Stimulated activated CD4-positive, alpha-beta T cell treated with anti-CD3 and anti-CD28 coated beads, TNF-alpha, amount 100 ng/mL, for 24 hours (primary cell): ENCODE results near the gene CNKSR2.

Experiments used
- DNase-seq, 3 experiments: peaks; one replicate each; pipeline ENCODE4 v3.0.0-alpha.2; 2020; ENCODE audit warnings: low read depth in 3 of 3

The CNKSR2 gene

GRCh38 chrX:21610168-21610567, 235.9 kb downstream of the CNKSR2 start:
- DNase-seq = no peak

DNA sequence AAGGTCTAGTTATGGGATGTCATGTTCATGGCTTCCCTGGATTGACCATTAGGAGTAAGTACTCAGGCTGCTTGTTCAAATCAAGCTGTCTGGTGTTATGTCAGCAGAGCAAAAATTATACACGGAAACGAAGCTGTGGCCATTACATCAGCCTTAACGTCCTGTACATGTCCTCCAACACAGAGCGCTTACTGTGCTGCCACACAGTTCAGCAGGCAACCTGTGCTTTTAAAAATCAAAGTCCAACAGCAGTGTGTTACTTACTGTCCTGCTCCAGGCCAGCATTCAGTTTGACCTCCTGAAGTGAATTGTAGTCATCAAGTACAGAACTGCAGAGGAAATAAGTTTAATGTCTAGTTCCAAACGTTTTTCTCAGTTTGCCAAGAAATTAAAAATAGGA, 237.9 kb downstream of the CNKSR2 start:
- DNase-seq = no peak

DNA sequence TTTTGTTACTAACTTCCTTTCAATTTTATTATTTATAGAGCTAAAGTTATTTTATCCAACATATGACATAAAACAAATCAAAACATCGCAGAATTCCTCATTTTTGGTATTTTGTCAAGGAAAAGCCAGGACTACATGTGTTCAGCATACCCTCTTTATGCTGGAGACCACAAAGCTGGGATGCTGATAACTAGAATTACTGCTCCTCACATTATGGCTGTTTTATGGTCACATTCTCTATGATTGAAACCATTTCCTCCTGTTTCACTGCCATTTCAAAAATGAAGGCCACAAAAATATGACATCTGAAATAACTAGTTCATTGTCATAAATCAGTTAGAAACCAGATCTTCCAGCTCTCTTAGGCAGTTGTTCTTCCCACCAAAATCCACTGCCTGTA, 242.2 kb downstream of the CNKSR2 start:
- no peak for DNase-seq

- no peak for DNase-seq
These were observed 246.0 kb downstream of the CNKSR2 start for GRCh38 chrX:21620234-21620633.

GRCh38 chrX:21623778-21624501, 249.7 kb downstream of the CNKSR2 start:
- DNase-seq = no peak

GRCh38 chrX:21632027-21632426, 257.8 kb downstream of the CNKSR2 start:
- no peak for DNase-seq

GRCh38 chrX:21638311-21638710, 264.1 kb downstream of the CNKSR2 start:
- no peak for DNase-seq

GRCh38 chrX:21639775-21640174, 265.6 kb downstream of the CNKSR2 start:
- no peak for DNase-seq

DNA sequence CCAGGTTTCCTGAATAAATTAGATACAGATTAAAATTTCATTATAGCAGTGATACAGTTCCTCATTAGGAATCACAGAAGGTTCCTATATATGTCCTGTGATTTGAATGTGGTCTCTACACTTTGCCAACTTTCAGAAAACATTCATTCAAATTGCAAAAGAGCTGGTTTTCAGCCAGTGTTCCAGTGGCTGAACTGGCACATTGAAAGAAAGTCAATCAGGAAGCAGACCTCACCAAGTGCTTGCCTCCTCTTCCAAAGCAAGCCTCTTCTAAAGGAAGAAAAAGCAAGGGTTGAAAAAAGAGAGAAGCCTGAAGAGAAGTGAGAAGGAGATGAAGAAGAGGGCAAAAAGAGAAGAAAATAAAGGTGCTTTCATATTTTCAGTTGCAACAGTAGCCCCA, 271.2 kb downstream of the CNKSR2 start:
- DNase-seq = no peak

DNA sequence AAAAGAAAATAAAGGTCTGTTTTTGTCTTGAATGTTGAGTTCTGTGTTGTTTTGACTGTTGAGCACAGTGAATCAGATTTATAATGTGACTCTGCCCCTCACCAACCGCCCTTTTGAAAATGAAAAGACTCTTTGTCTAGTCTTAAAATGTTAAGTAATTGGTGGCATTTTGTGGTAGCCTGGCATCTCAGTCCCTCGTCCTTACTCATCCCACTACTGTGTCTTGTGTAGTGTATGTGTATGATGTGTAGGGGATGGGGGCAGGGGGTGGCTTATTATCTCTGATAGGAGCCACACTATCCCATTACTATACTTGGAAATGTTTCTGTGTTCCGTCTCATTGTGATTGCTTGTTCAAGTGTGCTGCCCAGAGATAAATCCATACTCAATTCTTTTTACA, 271.7 kb downstream of the CNKSR2 start:
- no peak for DNase-seq

GRCh38 chrX:21655901-21656586, 281.8 kb downstream of the CNKSR2 start:
- no peak for DNase-seq

- no peak for DNase-seq
These were observed 282.5 kb downstream of the CNKSR2 start for GRCh38 chrX:21656587-21657317.

DNA sequence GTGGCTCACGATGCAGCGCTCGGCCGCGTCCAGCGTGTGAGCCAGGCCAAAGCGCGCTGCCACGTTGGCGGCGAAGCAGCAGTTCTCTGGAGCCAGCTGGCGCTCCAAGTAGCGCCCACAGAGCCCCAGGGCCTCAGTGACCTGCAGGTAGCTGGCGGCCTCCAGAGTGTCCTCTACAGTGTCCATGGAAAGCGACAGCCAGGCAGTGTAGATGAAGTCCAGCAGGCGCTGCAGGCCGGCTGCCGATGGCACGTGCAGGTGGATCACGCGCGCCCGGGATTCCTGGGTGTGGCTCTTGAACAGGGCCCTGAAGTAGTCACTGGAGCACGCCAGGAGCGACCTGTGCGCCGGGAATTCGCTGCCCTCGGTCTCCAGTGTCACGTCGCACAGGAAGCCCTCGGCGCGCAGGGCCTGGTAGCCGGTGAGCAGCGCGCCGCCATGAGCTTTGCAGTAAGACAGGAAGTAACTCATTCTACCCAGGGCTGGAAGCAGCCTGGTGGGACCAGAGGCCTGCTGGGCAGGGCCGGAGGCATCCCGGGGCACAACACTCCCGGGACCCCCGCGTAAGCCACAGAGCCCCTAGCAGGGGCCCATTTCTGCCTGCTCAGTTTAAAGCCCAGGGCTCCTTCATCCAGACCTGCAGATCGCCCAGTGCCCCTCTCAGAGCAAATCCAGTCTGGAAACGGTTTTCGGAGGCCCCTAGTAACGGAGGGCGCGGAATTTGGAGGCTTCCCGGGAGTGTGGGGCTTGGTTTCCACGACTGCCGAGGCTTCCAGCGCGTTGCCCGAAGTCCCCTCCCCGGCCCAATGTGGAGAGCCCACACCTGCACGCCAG, 283.3 kb downstream of the CNKSR2 start:
- no peak for DNase-seq

DNA sequence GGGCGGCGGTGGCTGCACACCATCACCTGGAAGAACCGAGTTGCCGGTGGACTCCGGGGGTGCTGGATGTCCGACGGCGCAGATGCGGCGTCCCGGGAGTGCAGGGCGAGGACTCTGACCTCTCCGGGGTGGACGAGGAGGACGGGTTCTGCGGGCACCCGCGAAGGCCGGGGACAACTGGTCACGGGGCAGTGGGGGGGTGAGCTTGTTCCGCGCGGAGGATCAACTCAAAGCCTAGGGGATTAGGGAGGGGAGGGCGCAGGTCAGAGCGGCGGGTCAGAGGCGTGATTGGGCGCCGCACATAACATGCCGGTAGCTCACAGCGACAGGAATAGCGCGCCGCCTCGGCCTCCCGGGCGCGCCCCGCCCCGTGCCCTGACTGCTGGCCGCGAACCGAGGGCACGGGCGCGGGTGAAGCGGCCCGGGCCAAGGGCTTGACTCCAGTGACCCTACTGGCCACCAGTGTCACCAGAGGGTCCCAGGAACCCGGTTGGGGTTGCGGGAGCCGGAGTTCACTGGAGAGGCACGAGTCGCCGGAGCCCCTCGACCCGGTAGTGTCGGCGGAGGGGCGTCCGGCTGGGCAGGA, 284.0 kb downstream of the CNKSR2 start, which contains the start of gene KLHL34:
KLHL34 (minus strand) TSS at position 179 of the 586 bp plus-strand sequence. CDS start 542 bp downstream, outside the sequence.
- DNase-seq = no peak

DNA sequence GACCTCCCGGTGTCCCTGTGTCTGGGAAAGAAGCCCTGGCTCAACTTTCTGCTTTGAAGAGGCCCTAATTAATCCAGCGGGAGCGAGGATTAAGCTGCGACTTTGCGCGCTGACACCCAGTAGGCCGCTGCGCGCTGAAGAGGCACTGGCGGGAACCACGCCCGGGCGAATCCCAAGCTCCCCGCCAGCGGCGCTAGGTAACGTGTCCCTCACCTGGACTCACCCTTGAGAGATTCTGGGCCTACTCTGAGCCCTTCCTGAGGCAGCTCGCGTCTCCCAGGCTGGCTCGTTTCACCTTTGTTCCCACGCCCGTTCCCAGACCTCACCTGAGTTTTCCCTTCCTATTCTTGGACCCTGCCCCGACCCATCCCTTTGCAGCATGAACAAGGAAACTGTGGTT, 284.5 kb downstream of the CNKSR2 start:
- no peak for DNase-seq

DNA sequence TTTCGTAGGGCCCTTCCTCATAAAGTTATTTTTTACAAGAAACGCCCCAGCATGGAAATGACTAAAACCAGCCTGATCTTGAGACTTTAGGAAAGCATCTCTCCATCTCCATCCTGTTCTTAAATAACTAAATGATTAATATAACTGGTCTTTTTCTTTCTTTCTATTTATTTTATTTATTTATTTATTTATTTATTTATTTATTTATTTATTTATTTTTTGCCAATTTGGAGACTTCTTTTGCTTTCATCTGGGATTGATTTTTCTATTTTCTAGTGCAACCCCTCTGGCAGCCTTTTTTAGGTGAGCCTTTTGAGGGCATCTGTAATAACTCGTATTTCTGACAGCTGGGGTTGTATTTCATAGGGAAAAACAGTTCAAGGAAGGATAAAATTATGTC, 285.1 kb downstream of the CNKSR2 start:
- no peak for DNase-seq

DNA sequence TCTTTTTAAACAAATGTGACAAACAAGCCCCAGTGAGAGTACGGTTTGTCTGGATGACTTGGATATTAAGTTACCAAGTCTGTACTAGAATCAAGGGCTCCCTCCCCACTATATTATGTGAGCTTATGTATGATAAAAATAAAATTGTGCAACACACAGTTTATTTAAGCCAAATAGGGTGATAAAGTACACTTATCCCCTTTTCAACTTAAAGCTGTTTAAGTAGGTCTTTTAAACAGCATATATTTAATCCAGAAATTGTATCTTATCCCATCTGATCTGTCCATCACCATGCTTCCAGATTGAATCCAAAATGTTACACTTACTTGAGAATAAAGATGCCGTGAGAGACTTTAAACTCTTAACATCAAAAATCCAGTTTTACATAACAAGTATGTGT, 285.9 kb downstream of the CNKSR2 start:
- no peak for DNase-seq

DNA sequence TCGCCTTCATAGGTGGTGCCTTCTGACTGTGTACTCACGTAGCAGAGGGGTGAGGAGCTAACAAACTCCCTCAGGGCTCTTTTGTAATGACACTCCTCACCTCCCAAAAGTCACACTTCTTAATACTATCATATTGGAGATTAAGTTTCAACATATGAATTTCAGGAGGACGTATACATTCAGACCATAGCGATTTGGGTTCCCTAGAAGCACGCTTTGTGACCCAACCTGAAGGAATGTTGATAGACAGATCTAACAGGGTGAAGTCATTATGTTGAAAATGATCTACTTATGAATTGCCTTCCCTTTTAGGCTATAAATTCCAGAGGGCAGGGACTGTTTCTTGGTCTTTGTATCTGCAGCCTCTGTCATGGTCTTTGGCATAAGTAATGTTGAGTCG, 287.1 kb downstream of the CNKSR2 start:
- no peak for DNase-seq

DNA sequence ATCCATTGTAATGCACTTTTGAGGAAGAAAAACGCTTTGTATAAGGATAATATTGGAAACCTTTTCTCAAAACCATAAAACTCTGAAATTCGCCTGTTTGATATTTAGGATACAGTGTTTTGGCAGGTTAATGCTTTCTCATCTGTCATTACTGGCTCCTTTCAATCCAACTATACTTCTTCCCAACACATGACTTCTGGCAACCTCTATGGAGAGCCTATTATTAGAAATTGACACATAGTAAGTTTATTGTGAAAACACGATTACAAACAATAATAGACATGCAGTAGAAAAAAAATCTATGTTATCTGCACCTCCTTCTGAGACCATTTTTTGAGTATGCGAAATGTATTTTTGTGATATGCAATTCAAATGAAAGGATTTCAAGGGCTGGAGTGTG, 288.5 kb downstream of the CNKSR2 start:
- no peak for DNase-seq

DNA sequence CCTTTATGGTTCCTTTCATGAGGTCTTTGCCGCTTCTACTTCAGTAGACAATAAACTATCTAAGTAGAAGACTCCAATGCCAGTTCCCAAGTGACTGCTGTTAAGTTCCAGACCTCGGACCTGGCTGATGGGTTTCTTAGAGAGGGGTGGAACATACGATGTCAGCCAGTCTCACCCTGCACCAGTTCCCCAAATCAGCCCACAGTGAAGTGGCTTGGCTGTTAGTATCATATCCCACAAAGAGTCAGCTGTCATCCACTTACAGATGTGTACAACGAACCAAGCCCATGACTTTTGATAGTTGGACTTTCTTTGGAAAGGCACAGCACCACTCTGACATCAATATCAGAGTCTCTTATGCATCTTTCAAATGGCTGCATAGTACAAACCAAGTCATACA, 292.0 kb downstream of the CNKSR2 start:
- DNase-seq = no peak

DNA sequence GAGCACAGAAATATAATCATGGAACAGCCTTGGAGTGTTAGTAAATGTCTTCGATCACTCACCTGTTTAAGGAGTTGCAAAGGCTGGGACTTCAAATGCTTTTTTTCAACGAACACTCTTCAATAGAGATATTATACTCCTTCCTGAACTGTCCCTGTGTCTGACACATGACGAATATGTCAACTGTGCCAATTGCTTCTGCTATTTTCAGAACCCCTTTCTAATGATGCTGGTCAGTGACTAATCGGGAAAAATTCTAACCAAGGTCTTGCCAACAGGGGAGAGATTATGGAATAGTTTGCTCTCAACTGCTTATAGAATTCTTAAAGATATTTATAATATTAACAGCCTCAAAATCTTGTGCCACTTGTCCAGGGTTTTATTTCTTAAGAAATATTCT, 292.5 kb downstream of the CNKSR2 start:
- no peak for DNase-seq
